Stimulated activated CD8-positive, alpha-beta memory T cell treated with anti-CD3 and anti-CD28 coated beads, Interleukin-7, amount 100 ng/mL, for 1 hour (primary cell): Measurements from ENCODE around the gene TMEM18.

ENCODE experiments used
- DNase-seq, 2 donors: peaks; one replicate each; pipeline ENCODE4 v3.0.0-alpha.2; 2020; ENCODE audit warnings: low read depth in 2 of 2

TMEM18 gene

DNA sequence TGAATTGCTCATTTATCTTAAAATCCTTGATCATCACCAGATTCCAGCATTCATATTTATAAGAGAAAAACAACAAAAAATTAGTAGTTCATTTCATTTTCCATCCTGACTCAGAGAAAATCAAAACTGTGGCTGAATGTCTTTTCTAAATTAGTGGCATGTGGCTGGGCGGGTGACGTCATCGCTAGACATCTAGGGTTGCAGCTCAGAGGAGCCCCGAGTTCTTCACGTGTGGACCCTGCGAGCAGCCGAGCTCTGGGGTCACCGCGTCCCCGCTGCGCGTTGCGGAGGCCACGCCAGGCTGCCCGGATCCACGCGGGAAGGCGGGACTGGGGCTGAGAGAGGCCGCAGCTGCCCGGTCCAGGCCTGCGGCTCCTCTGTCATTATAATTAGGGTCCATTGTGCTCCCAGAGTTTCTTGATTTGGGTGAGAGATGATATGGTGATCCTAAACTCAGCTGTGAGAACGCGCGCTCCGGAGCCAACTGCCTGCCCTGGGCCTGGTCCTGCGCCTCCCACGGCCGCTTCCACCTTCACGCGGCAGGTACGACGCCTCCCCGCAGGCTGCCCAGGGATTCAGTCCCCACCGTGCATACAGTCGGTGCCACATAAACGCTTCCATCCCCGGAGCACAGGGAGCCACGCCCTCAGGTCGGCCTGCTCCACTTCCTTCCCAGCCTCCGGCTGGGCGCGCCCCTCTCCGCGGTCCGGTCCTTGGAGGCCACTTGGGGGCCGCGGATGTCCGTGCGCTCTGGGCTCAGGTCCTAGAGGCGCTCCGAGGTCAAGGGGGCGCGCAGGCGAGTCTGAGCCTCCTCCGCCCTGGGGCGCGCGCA, 56.5 kb downstream of the TMEM18 start:
- DNase-seq = no peak

DNA sequence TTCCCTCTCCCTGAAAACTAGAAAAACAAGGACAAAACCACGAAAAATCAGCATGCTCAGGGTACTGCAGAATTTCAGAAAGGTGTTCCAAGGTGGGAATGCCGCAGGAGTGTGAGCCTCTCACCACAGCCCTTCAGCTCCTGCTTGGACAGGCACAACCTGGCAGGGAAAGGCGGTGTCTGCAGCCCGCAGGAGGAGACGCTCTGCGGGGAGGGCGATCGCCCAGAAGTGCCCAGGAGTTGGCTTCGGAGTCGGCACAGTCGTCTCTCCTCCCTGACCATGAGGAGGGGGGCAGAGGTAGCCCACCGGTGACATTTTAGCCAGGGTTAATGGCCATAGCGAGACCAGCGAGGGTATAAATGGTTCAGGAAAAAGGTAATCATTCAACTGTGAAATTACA, 57.2 kb downstream of the TMEM18 start:
- DNase-seq = no peak

DNA sequence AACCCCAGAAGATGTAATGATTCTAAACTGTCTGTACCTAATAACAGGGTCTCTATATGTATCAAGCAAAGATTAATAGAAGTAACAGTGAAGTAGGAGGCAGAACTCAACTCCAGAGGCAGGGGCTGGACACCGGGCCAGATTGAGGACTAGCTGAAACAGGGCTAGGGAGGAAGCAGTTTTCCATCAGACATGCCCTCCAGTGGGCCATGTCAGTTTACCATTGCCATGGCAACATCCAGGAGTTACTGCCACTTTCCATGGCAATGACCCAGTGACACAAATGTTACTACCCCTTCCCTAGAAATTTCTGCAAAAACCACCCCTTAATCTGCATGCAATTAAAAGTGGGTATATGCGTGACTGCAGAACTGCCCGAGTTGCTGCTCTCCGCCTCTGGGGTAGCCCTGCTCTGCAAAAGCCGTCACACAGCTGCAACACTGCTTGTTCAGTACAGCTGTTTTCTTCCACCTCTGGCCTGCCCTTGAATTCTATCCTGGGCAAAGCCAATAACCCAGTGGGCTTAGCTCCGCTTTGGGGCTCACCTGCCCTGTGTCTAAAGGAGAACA, 58.7 kb downstream of the TMEM18 start:
- no peak for DNase-seq

DNA sequence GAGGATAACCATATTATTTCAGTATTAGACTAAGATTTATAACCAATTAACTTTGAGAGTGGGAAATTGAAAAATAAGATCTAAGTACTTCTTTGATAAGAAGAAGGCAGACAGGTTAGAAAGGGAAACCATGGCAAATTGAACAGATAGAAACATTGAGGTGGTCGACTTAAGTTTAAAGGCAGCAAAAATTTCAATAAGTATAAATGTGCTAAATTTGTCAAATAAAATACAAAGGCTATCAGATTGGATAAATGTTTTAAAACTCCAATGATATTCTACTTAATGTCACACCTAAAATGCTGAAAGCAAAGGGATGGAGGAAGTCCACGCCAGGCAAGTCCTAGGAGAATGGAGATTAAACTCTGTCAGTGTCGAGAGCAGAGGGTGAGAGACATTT, 59.2 kb downstream of the TMEM18 start:
- no peak for DNase-seq
